Measurements from ENCODE around the gene POLR2E.
A peak's percentile ranks its signal among the peaks of the same experiment; 100 is the strongest.

Gene POLR2E

DNA sequence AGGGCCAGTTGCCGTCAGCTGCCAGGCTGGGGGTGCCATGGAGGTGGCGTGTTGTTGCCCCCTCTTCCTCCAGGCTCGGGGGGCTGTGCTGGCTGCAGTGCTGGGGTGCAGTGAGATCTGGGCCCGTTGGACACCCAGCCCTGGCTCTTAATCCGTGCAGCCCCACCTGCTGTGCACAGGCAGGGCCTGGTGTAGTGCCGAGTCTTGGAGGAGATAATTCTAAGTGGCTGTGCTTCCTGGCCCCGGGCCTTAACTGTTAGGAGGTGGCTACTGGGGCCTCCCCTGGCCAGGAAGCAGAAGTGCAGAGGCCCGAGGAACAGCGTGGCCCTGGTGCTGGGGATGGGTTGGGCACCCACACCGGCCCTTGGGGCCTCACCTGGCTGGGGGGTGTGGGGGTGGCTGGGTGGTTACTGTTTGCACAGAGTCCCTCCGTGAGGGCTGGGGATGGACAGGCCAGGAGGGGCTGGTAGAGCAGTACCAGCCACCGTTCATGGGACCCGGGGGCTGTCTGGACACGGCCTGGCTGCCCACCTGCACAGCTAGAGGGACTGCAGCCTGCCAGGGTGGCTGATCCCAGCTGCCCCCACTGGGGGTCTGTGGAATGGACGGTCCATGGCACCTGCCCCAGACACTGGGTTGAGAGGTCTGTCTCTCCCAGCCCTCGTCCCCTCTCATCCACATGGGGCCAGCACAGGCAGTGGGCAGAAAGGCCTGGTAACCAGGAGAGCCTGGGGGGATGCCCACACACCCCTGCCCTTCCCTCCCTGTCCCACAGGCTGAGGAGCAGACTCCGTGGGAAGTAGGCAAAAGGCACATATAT, 11.9 kb upstream of the POLR2E start:
- H2AK5ac ChIP-seq (ENCODE audit: low read depth, low read length) = peak overlapping the region; percentile 86
- H2BK120ac ChIP-seq (ENCODE audit: low read depth, low read length) = no peak overlapping the region
- no peak overlapping the region for H4K8ac ChIP-seq (ENCODE audit: low read depth, low read length)
- H3K79me1 ChIP-seq (ENCODE audit: low read depth, low read length) = peaks cover 18% of the 10 kb centered on the region
- peaks cover 9 to 17% of the 10 kb centered on the region in 2 donors for H3K4me1 ChIP-seq (ENCODE audit: control insufficient read depth in 2 of 2, insufficient read depth in 1 of 2, low read depth in 1 of 2, low read length in 2 of 2)
- H2BK15ac ChIP-seq (ENCODE audit: low read length) = no peak overlapping the region
- no peak for DNase-seq (ENCODE audit: low spot score)
- no peak overlapping the region for H3K4me3 ChIP-seq (ENCODE audit: low read length in 2 of 2)
- no peak overlapping the region for H4K91ac ChIP-seq (ENCODE audit: low read depth, low read length, poor library complexity)
- peak overlapping the region; percentile 85 for H3K23ac ChIP-seq (ENCODE audit: low read depth, low read length, poor library complexity)
- no peak overlapping the region for H2BK12ac ChIP-seq (ENCODE audit: low read length)
- WGBS, 2 donors (ENCODE audit: extremely low coverage in 2 of 2, insufficient read length in 2 of 2, insufficient replicate concordance in 1 of 2) = no CpG with 5 or more reads among the region's 17 CpGs
- H3K36me3 ChIP-seq (replicated peaks in 1 of 2; ENCODE audit: control insufficient read depth in 2 of 2, insufficient read depth in 2 of 2, low read length in 2 of 2) = peaks cover 20 to 42% of the 10 kb centered on the region in 2 donors
- no peaks in the 10 kb centered on the region for H3K27me3 ChIP-seq (ENCODE audit: control insufficient read depth in 3 of 3, insufficient read depth in 3 of 3, low read depth in 1 of 3, low read length in 3 of 3)
- H3K27ac ChIP-seq (replicated peaks; ENCODE audit: low read length) = no peak overlapping the region
- H2AFZ ChIP-seq (ENCODE audit: low read length) = no peak overlapping the region
- no peaks in the 10 kb centered on the region for H3K9me3 ChIP-seq (replicated peaks in 1 of 2; ENCODE audit: control insufficient read depth in 2 of 2, insufficient read depth in 1 of 2, low read depth in 1 of 2, low read length in 2 of 2)
- peak overlapping the region; percentile 70 for H3K9ac ChIP-seq (ENCODE audit: low read depth, low read length, poor library complexity)
- H2BK5ac ChIP-seq (ENCODE audit: low read length) = no peak overlapping the region
- H3K4ac ChIP-seq (ENCODE audit: low read length) = no peak overlapping the region
- H3K14ac ChIP-seq (ENCODE audit: low read length) = no peak overlapping the region
- H3K18ac ChIP-seq (ENCODE audit: low read length) = peak overlapping the region; percentile 38
- H3K4me2 ChIP-seq (ENCODE audit: insufficient read depth, low read length, poor library complexity, severe bottlenecking) = no peak overlapping the region

DNA sequence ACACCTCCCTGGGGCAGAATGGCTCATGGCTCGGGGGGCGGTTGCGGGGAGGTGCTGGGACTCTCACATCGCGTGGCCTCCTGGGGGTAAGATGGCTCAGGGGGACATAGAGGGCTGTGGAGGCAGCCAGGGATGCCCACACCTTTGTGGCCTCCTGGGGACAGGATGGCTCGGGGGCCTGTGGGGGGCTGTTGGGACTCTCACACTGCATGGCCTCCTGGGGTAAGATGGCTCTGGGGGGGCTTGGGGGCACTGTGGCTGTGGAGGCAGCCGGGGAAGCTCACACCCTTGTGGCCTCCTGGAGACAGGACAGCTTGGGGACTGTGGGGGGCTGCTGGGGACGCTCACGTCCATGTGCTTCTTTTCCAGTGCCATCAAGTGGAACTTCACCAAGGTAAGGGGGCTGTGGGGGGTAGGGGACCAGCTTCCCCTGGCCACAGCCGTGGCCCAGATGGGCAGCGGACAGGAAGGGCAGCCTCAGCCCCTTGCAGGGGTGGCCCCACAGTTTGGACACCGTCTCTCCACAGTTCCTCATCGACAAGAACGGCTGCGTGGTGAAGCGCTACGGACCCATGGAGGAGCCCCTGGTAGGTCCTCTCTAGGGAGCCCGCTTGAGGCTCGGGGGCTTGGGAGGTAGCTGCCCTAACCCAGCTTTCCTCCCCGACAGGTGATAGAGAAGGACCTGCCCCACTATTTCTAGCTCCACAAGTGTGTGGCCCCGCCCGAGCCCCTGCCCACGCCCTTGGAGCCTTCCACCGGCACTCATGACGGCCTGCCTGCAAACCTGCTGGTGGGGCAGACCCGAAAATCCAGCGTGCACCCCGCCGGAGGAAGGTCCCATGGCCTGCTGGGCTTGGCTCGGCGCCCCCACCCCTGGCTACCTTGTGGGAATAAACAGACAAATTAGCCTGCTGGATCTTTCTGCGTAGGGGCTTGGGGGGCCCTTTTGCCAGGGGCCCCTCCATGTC, 11.0 kb upstream of the POLR2E start:
- Histone ChIP-seq H3K9ac (ENCODE audit: low read depth, low read length, poor library complexity) (peak overlapping the region; percentile 60), H2BK15ac (ENCODE audit: low read length) (no peak overlapping the region), H3K36me3 (replicated peaks in 1 of 2; ENCODE audit: control insufficient read depth in 2 of 2, insufficient read depth in 2 of 2, low read length in 2 of 2) (peaks cover 20 to 42% of the 10 kb centered on the region in 2 donors), H3K27me3 (ENCODE audit: control insufficient read depth in 3 of 3, insufficient read depth in 3 of 3, low read depth in 1 of 3, low read length in 3 of 3) (no peaks in the 10 kb centered on the region), H4K8ac (ENCODE audit: low read depth, low read length) (peak overlapping the region; percentile 82), H3K4me2 (ENCODE audit: insufficient read depth, low read length, poor library complexity, severe bottlenecking) (no peak overlapping the region), H3K23ac (ENCODE audit: low read depth, low read length, poor library complexity) (peak overlapping the region; percentile 85), H3K79me1 (ENCODE audit: low read depth, low read length) (peaks cover 18% of the 10 kb centered on the region), H2AFZ (ENCODE audit: low read length) (no peak overlapping the region), H4K91ac (ENCODE audit: low read depth, low read length, poor library complexity) (no peak overlapping the region), H3K4ac (ENCODE audit: low read length) (no peak overlapping the region), H3K9me3 (replicated peaks in 1 of 2; ENCODE audit: control insufficient read depth in 2 of 2, insufficient read depth in 1 of 2, low read depth in 1 of 2, low read length in 2 of 2) (no peaks in the 10 kb centered on the region), H3K18ac (ENCODE audit: low read length) (peak overlapping the region; percentile 38), H3K14ac (ENCODE audit: low read length) (peak overlapping the region; percentile 21), H2BK120ac (ENCODE audit: low read depth, low read length) (no peak overlapping the region), H2AK5ac (ENCODE audit: low read depth, low read length) (peak overlapping the region; percentile 86), H3K27ac (replicated peaks; ENCODE audit: low read length) (no peak overlapping the region), H2BK5ac (ENCODE audit: low read length) (peak overlapping the region; percentile 5), H2BK12ac (ENCODE audit: low read length) (no peak overlapping the region), H3K4me3 (ENCODE audit: low read length in 2 of 2) (peak overlapping the region in 1 of 2 donors; percentile 9), H3K4me1 (ENCODE audit: control insufficient read depth in 2 of 2, insufficient read depth in 1 of 2, low read depth in 1 of 2, low read length in 2 of 2) (peaks cover 14 to 25% of the 10 kb centered on the region in 2 donors)
- DNase-seq (ENCODE audit: low spot score) = no peak
- WGBS, 2 donors (ENCODE audit: extremely low coverage in 2 of 2, insufficient read length in 2 of 2, insufficient replicate concordance in 1 of 2) = no CpG with 5 or more reads among the region's 32 CpGs

DNA sequence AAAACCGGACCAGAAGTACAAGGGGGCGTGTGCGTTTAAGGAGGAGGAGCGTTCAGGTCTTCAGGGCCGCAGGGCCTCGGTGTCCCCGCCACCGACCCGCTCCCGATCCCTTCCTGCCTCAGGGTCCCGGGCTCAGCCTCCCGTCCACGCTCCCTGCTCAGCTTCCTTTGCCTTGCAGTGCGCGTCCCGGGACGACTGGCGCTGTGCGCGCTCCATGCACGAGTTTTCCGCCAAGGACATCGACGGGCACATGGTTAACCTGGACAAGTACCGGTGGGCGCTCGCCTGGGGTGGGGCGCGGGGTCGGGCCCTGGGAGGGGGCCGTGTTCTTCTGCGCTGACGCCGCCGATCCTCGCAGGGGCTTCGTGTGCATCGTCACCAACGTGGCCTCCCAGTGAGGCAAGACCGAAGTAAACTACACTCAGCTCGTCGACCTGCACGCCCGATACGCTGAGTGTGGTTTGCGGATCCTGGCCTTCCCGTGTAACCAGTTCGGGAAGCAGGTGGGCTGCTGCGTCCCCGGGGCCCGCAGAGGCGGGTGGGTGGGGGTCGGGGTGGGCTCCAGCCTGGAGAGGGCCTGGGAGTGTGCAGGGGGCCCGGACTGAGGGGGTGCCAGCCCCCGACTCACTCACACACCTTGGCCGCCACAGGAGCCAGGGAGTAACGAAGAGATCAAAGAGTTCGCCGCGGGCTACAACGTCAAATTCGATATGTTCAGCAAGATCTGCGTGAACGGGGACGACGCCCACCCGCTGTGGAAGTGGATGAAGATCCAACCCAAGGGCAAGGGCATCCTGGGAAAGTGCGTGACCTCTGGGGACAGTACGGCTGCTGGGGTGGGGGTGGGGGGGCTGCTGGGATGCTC, 10.1 kb upstream of the POLR2E start:
- H3K36me3 ChIP-seq (replicated peaks in 1 of 2; ENCODE audit: control insufficient read depth in 2 of 2, insufficient read depth in 2 of 2, low read length in 2 of 2) = peaks cover 20 to 34% of the 10 kb centered on the region in 2 donors
- H2BK120ac ChIP-seq (ENCODE audit: low read depth, low read length) = peak overlapping the region; percentile 87
- H3K9ac ChIP-seq (ENCODE audit: low read depth, low read length, poor library complexity) = peak overlapping the region; percentile 95
- H3K27ac ChIP-seq (replicated peaks; ENCODE audit: low read length) = peak overlapping the region; percentile 97
- H3K9me3 ChIP-seq (replicated peaks in 1 of 2; ENCODE audit: control insufficient read depth in 2 of 2, insufficient read depth in 1 of 2, low read depth in 1 of 2, low read length in 2 of 2) = no peaks in the 10 kb centered on the region
- H3K79me1 ChIP-seq (ENCODE audit: low read depth, low read length) = peaks cover 18% of the 10 kb centered on the region
- H2AK5ac ChIP-seq (ENCODE audit: low read depth, low read length) = peak overlapping the region; percentile 99
- H2BK5ac ChIP-seq (ENCODE audit: low read length) = peak overlapping the region; percentile 98
- peak overlapping the region; percentile 94 for H3K18ac ChIP-seq (ENCODE audit: low read length)
- H2BK15ac ChIP-seq (ENCODE audit: low read length) = no peak overlapping the region
- H3K27me3 ChIP-seq (ENCODE audit: control insufficient read depth in 3 of 3, insufficient read depth in 3 of 3, low read depth in 1 of 3, low read length in 3 of 3) = no peaks in the 10 kb centered on the region
- H3K4me2 ChIP-seq (ENCODE audit: insufficient read depth, low read length, poor library complexity, severe bottlenecking) = peak overlapping the region; percentile 93
- no peak for DNase-seq (ENCODE audit: low spot score)
- peak overlapping the region; percentile 93 for H3K4ac ChIP-seq (ENCODE audit: low read length)
- H4K8ac ChIP-seq (ENCODE audit: low read depth, low read length) = no peak overlapping the region
- WGBS, 2 donors (ENCODE audit: extremely low coverage in 2 of 2, insufficient read length in 2 of 2, insufficient replicate concordance in 1 of 2) = no CpG with 5 or more reads among the region's 69 CpGs
- peak overlapping the region; percentile 72 to 96 for H3K4me3 ChIP-seq (ENCODE audit: low read length in 2 of 2)
- no peak overlapping the region for H2BK12ac ChIP-seq (ENCODE audit: low read length)
- H4K91ac ChIP-seq (ENCODE audit: low read depth, low read length, poor library complexity) = no peak overlapping the region
- H3K23ac ChIP-seq (ENCODE audit: low read depth, low read length, poor library complexity) = peak overlapping the region; percentile 94
- H2AFZ ChIP-seq (ENCODE audit: low read length) = peak overlapping the region; percentile 82
- peak overlapping the region; percentile 82 for H3K14ac ChIP-seq (ENCODE audit: low read length)
- H3K4me1 ChIP-seq (ENCODE audit: control insufficient read depth in 2 of 2, insufficient read depth in 1 of 2, low read depth in 1 of 2, low read length in 2 of 2) = peaks cover 14 to 25% of the 10 kb centered on the region in 2 donors
